ENCODE measurements around the gene NMNAT2. TPM values are rescaled to one million over a fixed set of nuclear protein-coding genes. Genes with fewer than 3 reads are reported as not detected.

NMNAT2 gene
- total RNA-seq, 1 experiment from 2014 or later: 11.4 TPM

DNA sequence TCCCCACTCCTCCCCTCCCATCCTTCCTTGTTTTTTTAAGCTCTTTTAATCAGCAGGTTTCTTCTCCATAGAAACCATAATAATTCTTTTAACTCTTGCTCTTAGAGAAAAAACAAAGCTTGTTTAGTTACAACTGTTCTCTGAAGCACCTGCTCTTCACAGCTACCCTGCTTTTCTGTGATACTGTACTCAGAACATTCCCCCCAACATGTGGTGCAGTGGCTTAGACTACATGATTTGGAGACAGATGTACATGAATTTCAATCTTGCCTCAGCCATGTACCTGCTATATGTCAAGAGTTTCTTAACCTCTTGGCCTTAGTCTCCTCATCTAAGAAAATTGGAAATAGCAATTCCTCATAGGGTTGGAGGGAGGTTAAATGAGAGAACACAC, 198.6 kb downstream of the NMNAT2 start:
- H3K9ac ChIP-seq (ENCODE audit: extremely low read depth, insufficient read length, low read length): no peak overlapping the region
- no peak overlapping the region for H3K23ac ChIP-seq (ENCODE audit: insufficient read length, low read depth, low read length)
- Mint-ChIP-seq H3K36me3 (ENCODE audit: insufficient read depth in 1 of 3, low read depth in 3 of 3) (no peaks in the 10 kb centered on the region), H3K27me3 (ENCODE audit: low read depth) (no peaks in the 10 kb centered on the region), H3K27ac (no peak overlapping the region), H3K4me1 (peaks cover 30 to 33% of the 10 kb centered on the region in 2 experiments), H3K4me3 (no peak overlapping the region; a peak in 1 of 5 replicates), H3K9me3 (no peaks in the 10 kb centered on the region)
- H4K20me1 ChIP-seq (ENCODE audit: control insufficient read depth, insufficient read depth, insufficient read length): no peaks in the 10 kb centered on the region
- no peaks in the 10 kb centered on the region for H3K27me3 ChIP-seq (ENCODE audit: insufficient read depth, low read length)
- DNase-seq: no peak
- H3T11ph ChIP-seq (ENCODE audit: low read length): no peak overlapping the region
- H3K23me2 ChIP-seq (ENCODE audit: insufficient read length, low read depth, low read length, poor library complexity, severe bottlenecking): no peaks in the 10 kb centered on the region
- H3K4ac ChIP-seq (ENCODE audit: low read depth, low read length): no peak overlapping the region
- H2BK120ac ChIP-seq (ENCODE audit: low read depth, low read length, poor library complexity, severe bottlenecking): no peak overlapping the region
- no peak overlapping the region for H2BK15ac ChIP-seq (ENCODE audit: low read depth, low read length)
- no peak overlapping the region for H4K8ac ChIP-seq (replicated peaks; ENCODE audit: insufficient read length, low read depth, low read length)
- no peak overlapping the region for H3K56ac ChIP-seq (ENCODE audit: insufficient read length, low read depth, low read length)
- H3K79me2 ChIP-seq (ENCODE audit: insufficient read depth, low read length): no peaks in the 10 kb centered on the region
- H3K14ac ChIP-seq (ENCODE audit: insufficient read depth, low read length): no peak overlapping the region
- H2AK5ac ChIP-seq (ENCODE audit: insufficient read length, low read length): no peak overlapping the region
- H3K4me1 ChIP-seq (ENCODE audit: insufficient read depth, low read length): peaks cover 4% of the 10 kb centered on the region; the same call in 1 of the 2 replicates
- no peak overlapping the region for H4K5ac ChIP-seq (ENCODE audit: insufficient read length, low read depth, low read length)
- no peak overlapping the region for H4K91ac ChIP-seq (ENCODE audit: insufficient read length, low read depth, low read length)
- no peak overlapping the region for H2AFZ ChIP-seq (ENCODE audit: low read length)
- H3K79me1 ChIP-seq (ENCODE audit: insufficient read depth, low read depth, low read length, poor library complexity, severe bottlenecking): no peaks in the 10 kb centered on the region
- H2BK5ac ChIP-seq (ENCODE audit: insufficient read length, low read length): no peak overlapping the region
- no peak overlapping the region for H2BK20ac ChIP-seq (ENCODE audit: low read depth, low read length, poor library complexity, severe bottlenecking)
- no peak overlapping the region for H3K27ac ChIP-seq (ENCODE audit: insufficient read length, low read depth, low read length)
- H3K18ac ChIP-seq (ENCODE audit: insufficient read length, low read depth, low read length): no peak overlapping the region
- TF ChIP-seq, protein P1, sequence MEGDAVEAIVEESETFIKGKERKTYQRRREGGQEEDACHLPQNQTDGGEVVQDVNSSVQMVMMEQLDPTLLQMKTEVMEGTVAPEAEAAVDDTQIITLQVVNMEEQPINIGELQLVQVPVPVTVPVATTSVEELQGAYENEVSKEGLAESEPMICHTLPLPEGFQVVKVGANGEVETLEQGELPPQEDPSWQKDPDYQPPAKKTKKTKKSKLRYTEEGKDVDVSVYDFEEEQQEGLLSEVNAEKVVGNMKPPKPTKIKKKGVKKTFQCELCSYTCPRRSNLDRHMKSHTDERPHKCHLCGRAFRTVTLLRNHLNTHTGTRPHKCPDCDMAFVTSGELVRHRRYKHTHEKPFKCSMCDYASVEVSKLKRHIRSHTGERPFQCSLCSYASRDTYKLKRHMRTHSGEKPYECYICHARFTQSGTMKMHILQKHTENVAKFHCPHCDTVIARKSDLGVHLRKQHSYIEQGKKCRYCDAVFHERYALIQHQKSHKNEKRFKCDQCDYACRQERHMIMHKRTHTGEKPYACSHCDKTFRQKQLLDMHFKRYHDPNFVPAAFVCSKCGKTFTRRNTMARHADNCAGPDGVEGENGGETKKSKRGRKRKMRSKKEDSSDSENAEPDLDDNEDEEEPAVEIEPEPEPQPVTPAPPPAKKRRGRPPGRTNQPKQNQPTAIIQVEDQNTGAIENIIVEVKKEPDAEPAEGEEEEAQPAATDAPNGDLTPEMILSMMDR (conservative IDR thresholded peaks at IDR 0.05): no peak
- no peak overlapping the region for H3K4me2 ChIP-seq (ENCODE audit: insufficient read depth, insufficient read length, low read length)
- no peak overlapping the region for H2BK12ac ChIP-seq (ENCODE audit: insufficient read length, low read depth, low read length)
- no peaks in the 10 kb centered on the region for H3K9me3 ChIP-seq (ENCODE audit: control insufficient read depth, low read depth, low read length)
